ENCODE measurements around the gene BRPF1.

GRCh38 chr3:9683426-9683825 is 48.1 kb upstream of the BRPF1 start:
- TF ChIP-seq CTCF (IDR thresholded peaks at IDR 0.05 in 2 of 3, conservative IDR thresholded peaks at IDR 0.05 in 1 of 3; ENCODE audit: control insufficient read depth in 2 of 3, extremely low read depth in 1 of 3, insufficient read depth in 1 of 3, low read depth in 3 of 3, low read length in 3 of 3) (no peak), PAX8 (IDR thresholded peaks at IDR 0.05) (no peak), PBX3 (IDR thresholded peaks at IDR 0.05; ENCODE audit: insufficient replicate concordance, low read depth, low read length) (no peak), SREBF2 (IDR thresholded peaks at IDR 0.05; ENCODE audit: low read length) (no peak), EED (IDR thresholded peaks at IDR 0.05; ENCODE audit: low read depth) (no peak), ASH2L (IDR thresholded peaks at IDR 0.05; ENCODE audit: borderline replicate concordance, low read depth) (no peak), POLR2AphosphoS5 (IDR thresholded peaks at IDR 0.05; ENCODE audit: low read length) (no peak), BCL11A (IDR thresholded peaks at IDR 0.05; ENCODE audit: low read depth, low read length) (no peak), SIN3A (IDR thresholded peaks at IDR 0.05; ENCODE audit: low read depth, low read length) (no peak), REST (IDR thresholded peaks at IDR 0.05; ENCODE audit: low read depth, low read length) (no peak), FOS (IDR thresholded peaks at IDR 0.05; ENCODE audit: borderline replicate concordance, extremely low read depth, insufficient read length) (no peak), MLLT1 (IDR thresholded peaks at IDR 0.05) (no peak), CHD1 (IDR thresholded peaks at IDR 0.05; ENCODE audit: low read depth, low read length) (no peak)

Measured in GM12878 (cell line).